Inferior parietal cortex (tissue), 1 donor: Measurements from ENCODE around the gene GCNT2.
"Not testable (repeated sequence)": the region's sequence is repeated elsewhere in the genome, so short reads cannot be mapped to it uniquely, and the experiment has no call there.

Experiments
- DNase-seq: peaks from one replicate; pipeline ENCODE4 v3.0.0-alpha.2; 2016; ENCODE audit errors: extremely low spot score

GCNT2 gene

DNA sequence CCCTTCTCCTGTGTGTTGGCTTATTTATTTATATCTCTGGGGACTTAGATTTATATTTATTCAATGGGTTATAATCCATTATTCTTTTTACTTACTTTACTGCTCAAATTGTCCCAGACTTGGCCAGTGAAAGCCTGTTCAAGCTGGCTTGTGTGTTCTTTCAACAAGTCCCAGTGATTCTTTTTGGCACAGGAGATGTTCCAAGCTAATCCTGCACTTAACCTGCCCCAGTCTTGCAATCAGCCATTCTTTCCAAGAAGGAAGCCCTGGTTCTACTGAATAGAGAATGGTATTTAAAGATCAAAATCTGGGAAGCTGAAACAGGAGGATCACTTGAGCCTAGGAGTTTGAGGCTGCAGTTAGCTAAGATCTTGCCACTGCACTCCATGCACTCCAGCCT, 26.7 kb downstream of the GCNT2 start:
- DNase-seq: no peak

GRCh38 chr6:10550764-10551163, 29.6 kb downstream of the GCNT2 start:
- no peak for DNase-seq

- DNase-seq: no peak
Measured at GRCh38 chr6:10552270-10552810, 31.2 kb downstream of the GCNT2 start.

GRCh38 chr6:10553871-10554270, 32.7 kb downstream of the GCNT2 start:
- no peak for DNase-seq

- no peak for DNase-seq
Measured at GRCh38 chr6:10554826-10555225, 33.7 kb downstream of the GCNT2 start.

DNA sequence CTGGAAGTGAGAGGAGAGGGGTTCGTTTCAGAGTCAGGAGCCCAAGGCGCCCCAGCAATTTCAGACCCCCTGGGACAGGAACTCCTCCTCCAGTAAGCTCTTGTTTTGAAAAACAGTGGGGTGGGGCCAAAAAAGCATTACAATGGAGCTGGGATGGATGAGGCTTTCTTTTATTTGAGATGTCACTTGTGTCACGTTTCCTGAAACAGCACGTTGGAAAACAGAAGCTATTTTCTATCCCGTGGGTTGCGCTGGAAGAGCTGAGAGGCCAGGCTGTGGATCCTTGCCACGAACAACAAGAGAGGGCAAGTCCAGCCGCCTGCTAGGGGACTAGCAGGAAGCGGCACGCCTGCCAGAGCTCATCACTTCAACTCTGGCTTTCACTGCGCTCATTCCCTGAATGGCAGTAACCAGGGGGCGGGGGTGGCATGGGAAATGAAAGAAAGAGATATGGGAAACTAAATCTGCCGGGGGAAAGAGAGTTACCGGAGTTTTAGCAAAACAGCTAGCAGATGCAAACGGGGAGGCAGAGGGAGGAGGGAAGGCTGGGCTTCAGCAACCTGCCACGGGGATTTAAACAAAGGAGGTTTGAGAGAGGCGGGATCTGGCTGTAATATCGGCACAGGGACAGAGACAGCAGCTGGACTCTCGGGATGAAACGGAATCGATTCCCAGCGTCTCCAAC, 34.6 kb downstream of the GCNT2 start:
- DNase-seq: peak; percentile 40

- no peak for DNase-seq
Measured at GRCh38 chr6:10556589-10556988, 35.4 kb downstream of the GCNT2 start.

DNA sequence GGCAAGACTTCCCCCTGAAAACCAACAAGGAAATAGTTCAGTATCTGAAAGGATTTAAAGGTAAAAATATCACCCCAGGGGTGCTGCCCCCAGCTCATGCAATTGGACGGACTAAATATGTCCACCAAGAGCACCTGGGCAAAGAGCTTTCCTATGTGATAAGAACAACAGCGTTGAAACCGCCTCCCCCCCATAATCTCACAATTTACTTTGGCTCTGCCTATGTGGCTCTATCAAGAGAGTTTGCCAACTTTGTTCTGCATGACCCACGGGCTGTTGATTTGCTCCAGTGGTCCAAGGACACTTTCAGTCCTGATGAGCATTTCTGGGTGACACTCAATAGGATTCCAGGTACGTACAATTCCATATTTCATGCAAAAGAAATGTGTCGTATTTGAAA, 35.8 kb downstream of the GCNT2 start:
- no peak for DNase-seq

- DNase-seq: no peak
Measured at GRCh38 chr6:10557913-10558312, 36.8 kb downstream of the GCNT2 start.

DNA sequence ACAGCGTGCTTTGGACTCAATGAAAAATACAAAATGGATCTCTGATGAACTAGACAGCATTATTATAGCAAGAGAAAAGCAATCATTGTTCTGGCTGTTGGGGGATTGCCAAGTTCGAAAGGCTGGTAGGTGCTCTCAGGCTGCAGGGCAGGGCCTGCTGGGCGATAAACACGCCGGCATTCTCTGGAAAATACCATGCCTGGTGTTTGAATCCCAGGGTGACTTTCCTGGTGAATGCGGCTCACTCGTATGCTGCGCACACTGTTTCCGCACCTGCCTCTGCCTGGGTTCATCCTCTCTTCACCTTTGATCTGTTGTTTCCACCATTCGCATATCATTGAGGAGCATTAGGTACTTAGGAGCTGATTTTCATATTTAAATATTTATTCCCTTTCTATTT, 37.4 kb downstream of the GCNT2 start:
- peak; percentile 36 for DNase-seq

GRCh38 chr6:10559522-10560152, 38.5 kb downstream of the GCNT2 start:
- no peak for DNase-seq

GRCh38 chr6:10561611-10562199, 40.6 kb downstream of the GCNT2 start:
- no peak for DNase-seq

DNA sequence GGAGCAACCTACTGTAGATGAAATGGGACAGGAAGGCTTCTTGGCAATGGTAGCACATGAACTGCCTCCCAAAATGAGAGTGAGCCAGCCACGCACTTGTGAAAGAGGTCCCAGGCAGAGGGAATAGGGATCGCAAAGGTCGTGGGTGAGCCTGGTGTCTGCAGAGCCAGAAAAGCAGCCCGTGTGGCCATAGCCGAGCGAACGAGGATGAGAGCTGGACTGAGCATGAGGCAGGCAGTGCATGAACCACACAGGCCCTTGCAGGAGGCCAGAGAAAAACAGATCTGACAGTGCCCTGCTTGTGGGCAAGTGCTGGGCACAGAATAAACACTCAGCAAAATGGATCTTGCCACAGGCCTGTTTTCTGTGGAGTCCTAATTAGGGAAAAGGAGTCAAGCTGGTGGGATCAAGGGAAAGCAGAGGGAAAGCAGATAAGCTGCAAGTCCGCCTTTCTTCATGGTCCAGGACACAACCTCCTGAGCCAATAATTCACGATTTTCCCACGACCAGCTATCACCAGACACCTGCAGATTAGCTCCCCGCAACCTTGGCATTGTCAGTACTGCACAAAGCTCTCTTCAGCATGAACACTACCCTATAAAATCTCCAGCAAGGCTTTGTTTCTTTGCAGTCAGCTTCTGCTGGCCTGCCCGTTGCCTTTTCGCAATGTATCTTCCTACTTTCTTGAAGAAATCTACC, 44.0 kb downstream of the GCNT2 start:
- no peak for DNase-seq

GRCh38 chr6:10565913-10566312, 44.8 kb downstream of the GCNT2 start:
- no peak for DNase-seq

GRCh38 chr6:10567256-10568026, 46.3 kb downstream of the GCNT2 start:
- DNase-seq: no peak

DNA sequence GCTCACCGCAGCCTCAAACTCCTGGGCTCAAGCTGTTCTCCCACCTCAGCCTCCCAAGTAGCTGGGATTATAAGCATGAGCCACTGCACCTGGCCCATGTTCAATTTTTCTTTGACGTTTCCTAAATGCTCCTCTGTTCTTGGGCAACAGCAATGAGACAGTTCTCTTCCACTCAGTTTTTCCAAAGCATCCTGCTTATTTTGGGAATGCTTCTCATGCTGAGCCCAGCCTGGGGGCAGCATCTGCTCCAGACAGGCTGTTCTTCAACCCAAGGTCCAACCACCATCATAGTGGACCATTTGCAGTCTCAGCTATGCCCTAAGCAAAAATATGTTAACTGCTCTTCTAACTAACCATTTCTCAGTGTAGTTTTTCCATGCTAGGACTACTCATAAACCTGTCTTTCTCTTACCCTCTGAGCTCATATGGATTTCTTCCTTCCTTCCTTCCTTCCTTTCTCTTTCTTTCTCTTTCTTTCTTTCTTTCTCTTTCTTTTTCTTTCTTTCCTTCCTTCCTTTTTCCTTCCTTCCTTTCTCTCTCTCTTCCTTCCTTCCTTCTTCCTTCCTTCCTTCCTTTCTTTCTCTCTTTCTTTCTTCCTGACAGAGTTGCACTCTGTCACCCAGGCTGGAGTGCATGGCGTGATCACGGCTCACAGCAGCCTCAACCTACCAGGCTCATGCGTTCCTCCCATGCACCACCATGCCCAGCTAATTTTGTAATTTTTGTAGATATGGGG, 48.4 kb downstream of the GCNT2 start:
- DNase-seq: no peak

DNA sequence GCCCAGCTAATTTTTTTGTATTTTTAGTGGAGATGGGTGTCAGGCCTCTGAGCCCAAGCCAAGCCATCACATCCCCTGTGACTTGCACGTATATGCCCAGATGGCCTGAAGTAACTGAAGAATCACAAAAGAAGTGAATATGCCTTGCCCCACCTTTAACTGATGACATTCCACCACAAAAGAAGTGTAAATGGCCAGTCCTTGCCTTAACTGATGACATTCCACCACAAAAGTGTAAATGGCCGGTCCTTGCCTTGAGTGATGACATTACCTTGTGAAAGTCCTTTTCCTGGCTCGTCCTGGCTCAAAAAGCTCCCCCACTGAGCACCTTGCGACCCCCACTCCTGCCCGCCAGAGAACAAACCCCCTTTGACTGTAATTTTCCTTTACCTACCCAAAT, 54.4 kb downstream of the GCNT2 start:
- DNase-seq: not testable (repeated sequence)

GRCh38 chr6:10576226-10576625, 55.1 kb downstream of the GCNT2 start:
- DNase-seq: no peak

- DNase-seq: no peak
Measured at GRCh38 chr6:10577112-10577511, 56.0 kb downstream of the GCNT2 start.

- no peak for DNase-seq
Measured at GRCh38 chr6:10578723-10579122, 57.6 kb downstream of the GCNT2 start.

GRCh38 chr6:10579803-10580202, 58.7 kb downstream of the GCNT2 start:
- DNase-seq: no peak
